Measurements from ENCODE around the gene ATXN1. TPM values are rescaled to one million over a fixed set of nuclear protein-coding genes. Genes with fewer than 3 reads are reported as not detected.

ATXN1 gene
- polyA plus RNA-seq, 1 donor from 2014 or later = 28.2 TPM

DNA sequence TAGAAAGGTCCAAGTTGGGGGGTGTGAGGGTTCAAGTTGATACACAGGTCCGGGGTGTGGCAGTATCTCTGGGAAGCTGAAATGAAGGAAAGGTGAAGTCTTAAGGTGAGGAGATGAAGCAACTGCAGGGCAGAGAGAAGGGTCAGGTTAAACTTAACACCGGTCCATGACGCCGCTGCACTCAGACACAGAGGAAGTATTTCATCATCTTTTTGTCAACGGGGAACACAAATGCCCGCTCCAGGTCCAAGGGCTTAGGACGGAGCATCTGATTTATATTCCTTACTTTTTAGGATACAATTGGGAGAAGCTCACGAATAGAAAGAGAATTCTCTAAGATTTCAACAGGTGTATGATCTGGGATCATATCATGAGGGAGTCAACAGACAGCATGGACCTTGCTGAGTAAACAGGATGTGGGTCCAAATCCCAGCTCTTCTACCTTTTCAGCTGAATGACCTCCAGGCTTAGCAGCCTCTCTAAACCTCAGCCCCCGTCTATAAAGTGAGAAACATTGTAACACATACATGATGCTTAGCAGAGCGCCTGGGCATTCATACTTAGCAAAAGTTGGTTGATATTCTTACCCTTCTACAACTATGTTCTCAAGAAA, 197.5 kb downstream of the ATXN1 start:
- H3K27me3 ChIP-seq (ENCODE audit: insufficient read depth, low read depth, low read length) = no peaks in the 10 kb centered on the region
- H3K79me2 ChIP-seq (replicated peaks; ENCODE audit: insufficient read depth, low read length) = no peaks in the 10 kb centered on the region
- no peak overlapping the region for H3K9ac ChIP-seq (ENCODE audit: low read length)
- no peak overlapping the region for H2AFZ ChIP-seq (ENCODE audit: low read depth, low read length)
- H3K9me3 ChIP-seq (ENCODE audit: low read length) = no peaks in the 10 kb centered on the region
- H3K36me3 ChIP-seq (ENCODE audit: insufficient read depth, low read length) = no peaks in the 10 kb centered on the region
- TF ChIP-seq EZH2 (IDR thresholded peaks at IDR 0.05; ENCODE audit: borderline replicate concordance, insufficient read depth, low read length, poor library complexity, severe bottlenecking) (no peak), SMC3 (conservative IDR thresholded peaks at IDR 0.05; ENCODE audit: poor library complexity) (no peak), TAF1 (IDR thresholded peaks at IDR 0.05; ENCODE audit: low read depth) (no peak), EP300 (conservative IDR thresholded peaks at IDR 0.05; ENCODE audit: poor library complexity, severe bottlenecking) (no peak)
- TF ChIP-seq, protein P1, sequence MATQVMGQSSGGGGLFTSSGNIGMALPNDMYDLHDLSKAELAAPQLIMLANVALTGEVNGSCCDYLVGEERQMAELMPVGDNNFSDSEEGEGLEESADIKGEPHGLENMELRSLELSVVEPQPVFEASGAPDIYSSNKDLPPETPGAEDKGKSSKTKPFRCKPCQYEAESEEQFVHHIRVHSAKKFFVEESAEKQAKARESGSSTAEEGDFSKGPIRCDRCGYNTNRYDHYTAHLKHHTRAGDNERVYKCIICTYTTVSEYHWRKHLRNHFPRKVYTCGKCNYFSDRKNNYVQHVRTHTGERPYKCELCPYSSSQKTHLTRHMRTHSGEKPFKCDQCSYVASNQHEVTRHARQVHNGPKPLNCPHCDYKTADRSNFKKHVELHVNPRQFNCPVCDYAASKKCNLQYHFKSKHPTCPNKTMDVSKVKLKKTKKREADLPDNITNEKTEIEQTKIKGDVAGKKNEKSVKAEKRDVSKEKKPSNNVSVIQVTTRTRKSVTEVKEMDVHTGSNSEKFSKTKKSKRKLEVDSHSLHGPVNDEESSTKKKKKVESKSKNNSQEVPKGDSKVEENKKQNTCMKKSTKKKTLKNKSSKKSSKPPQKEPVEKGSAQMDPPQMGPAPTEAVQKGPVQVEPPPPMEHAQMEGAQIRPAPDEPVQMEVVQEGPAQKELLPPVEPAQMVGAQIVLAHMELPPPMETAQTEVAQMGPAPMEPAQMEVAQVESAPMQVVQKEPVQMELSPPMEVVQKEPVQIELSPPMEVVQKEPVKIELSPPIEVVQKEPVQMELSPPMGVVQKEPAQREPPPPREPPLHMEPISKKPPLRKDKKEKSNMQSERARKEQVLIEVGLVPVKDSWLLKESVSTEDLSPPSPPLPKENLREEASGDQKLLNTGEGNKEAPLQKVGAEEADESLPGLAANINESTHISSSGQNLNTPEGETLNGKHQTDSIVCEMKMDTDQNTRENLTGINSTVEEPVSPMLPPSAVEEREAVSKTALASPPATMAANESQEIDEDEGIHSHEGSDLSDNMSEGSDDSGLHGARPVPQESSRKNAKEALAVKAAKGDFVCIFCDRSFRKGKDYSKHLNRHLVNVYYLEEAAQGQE (IDR thresholded peaks at IDR 0.05; ENCODE audit: borderline replicate concordance) = no peak
- TF ChIP-seq, protein P2, sequence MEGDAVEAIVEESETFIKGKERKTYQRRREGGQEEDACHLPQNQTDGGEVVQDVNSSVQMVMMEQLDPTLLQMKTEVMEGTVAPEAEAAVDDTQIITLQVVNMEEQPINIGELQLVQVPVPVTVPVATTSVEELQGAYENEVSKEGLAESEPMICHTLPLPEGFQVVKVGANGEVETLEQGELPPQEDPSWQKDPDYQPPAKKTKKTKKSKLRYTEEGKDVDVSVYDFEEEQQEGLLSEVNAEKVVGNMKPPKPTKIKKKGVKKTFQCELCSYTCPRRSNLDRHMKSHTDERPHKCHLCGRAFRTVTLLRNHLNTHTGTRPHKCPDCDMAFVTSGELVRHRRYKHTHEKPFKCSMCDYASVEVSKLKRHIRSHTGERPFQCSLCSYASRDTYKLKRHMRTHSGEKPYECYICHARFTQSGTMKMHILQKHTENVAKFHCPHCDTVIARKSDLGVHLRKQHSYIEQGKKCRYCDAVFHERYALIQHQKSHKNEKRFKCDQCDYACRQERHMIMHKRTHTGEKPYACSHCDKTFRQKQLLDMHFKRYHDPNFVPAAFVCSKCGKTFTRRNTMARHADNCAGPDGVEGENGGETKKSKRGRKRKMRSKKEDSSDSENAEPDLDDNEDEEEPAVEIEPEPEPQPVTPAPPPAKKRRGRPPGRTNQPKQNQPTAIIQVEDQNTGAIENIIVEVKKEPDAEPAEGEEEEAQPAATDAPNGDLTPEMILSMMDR (IDR thresholded peaks at IDR 0.05; ENCODE audit: poor library complexity, severe bottlenecking) = no peak
- no peaks in the 10 kb centered on the region for H3F3A ChIP-seq (ENCODE audit: insufficient read depth, low read length, poor library complexity, severe bottlenecking)
- H3K27ac ChIP-seq (ENCODE audit: low read length) = no peak overlapping the region
- H3K4me2 ChIP-seq (ENCODE audit: low read length) = no peak overlapping the region
- H3K4me3 ChIP-seq (ENCODE audit: low read length) = no peak overlapping the region
- no peaks in the 10 kb centered on the region for H4K20me1 ChIP-seq (ENCODE audit: insufficient read depth)
- H3K9me2 ChIP-seq (ENCODE audit: insufficient read depth, low read length) = no peaks in the 10 kb centered on the region

DNA sequence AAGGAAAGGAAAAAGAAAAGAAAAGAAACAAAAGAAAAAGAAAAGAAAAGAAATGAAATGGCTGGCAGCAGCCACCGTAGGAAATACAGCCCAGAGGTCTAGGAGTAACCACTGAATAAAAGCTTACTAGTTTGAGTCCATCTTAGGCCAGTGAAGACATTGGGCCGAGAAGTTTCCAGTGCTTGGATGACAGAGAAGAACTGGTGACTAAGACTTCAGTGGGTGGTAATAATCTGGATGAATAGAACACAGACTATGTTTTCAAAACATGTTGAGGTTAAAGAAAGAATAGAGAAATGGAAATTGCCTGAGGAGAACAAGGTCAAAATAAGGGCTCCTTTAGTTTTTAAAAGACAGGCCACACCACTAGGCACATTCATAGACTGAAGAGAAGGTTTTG, 198.8 kb downstream of the ATXN1 start:
- Histone ChIP-seq H3F3A (ENCODE audit: insufficient read depth, low read length, poor library complexity, severe bottlenecking) (no peaks in the 10 kb centered on the region), H3K9me3 (ENCODE audit: low read length) (no peaks in the 10 kb centered on the region), H2AFZ (ENCODE audit: low read depth, low read length) (no peak overlapping the region), H3K36me3 (ENCODE audit: insufficient read depth, low read length) (no peaks in the 10 kb centered on the region), H3K9ac (ENCODE audit: low read length) (no peak overlapping the region), H4K20me1 (ENCODE audit: insufficient read depth) (no peaks in the 10 kb centered on the region), H3K79me2 (replicated peaks; ENCODE audit: insufficient read depth, low read length) (no peaks in the 10 kb centered on the region), H3K4me2 (ENCODE audit: low read length) (no peak overlapping the region), H3K27me3 (ENCODE audit: insufficient read depth, low read depth, low read length) (no peaks in the 10 kb centered on the region), H3K27ac (ENCODE audit: low read length) (no peak overlapping the region), H3K9me2 (ENCODE audit: insufficient read depth, low read length) (no peaks in the 10 kb centered on the region), H3K4me3 (ENCODE audit: low read length) (no peak overlapping the region)
- no peak for TF ChIP-seq EP300 (conservative IDR thresholded peaks at IDR 0.05; ENCODE audit: poor library complexity, severe bottlenecking)

DNA sequence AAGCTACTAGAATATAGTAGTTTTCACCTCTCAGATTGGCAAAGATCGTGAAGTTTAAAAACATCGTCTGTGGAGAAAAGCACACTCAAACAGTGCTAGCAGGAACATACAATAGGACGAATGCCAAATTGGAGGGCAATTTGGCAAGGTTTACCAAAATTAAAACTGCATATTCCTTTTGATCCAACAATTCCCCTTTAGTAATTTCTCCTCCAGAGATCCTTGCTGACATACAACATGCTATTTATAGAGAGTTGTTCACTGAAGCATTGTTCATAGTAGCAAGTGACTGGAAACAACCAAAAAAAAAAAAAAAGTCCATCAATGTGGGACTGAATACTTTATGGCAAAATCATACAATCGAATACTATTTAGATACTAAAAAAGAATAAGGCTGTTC, 202.2 kb downstream of the ATXN1 start:
- no peaks in the 10 kb centered on the region for H3F3A ChIP-seq (ENCODE audit: insufficient read depth, low read length, poor library complexity, severe bottlenecking)
- H3K9ac ChIP-seq (ENCODE audit: low read length) = no peak overlapping the region
- H3K9me2 ChIP-seq (ENCODE audit: insufficient read depth, low read length) = no peaks in the 10 kb centered on the region
- no peaks in the 10 kb centered on the region for H3K27me3 ChIP-seq (ENCODE audit: insufficient read depth, low read depth, low read length)
- no peak overlapping the region for H3K27ac ChIP-seq (ENCODE audit: low read length)
- H3K36me3 ChIP-seq (ENCODE audit: insufficient read depth, low read length) = no peaks in the 10 kb centered on the region
- H2AFZ ChIP-seq (ENCODE audit: low read depth, low read length) = no peak overlapping the region
- H3K4me2 ChIP-seq (ENCODE audit: low read length) = no peak overlapping the region
- no peak overlapping the region for H3K4me3 ChIP-seq (ENCODE audit: low read length)
- H3K9me3 ChIP-seq (ENCODE audit: low read length) = no peaks in the 10 kb centered on the region
- TF ChIP-seq, protein P2 (IDR thresholded peaks at IDR 0.05; ENCODE audit: poor library complexity, severe bottlenecking) = no peak
- no peak for TF ChIP-seq SMC3 (conservative IDR thresholded peaks at IDR 0.05; ENCODE audit: poor library complexity)
- TF ChIP-seq RAD21 (conservative IDR thresholded peaks at IDR 0.05) = no peak
- TF ChIP-seq MXI1 (conservative IDR thresholded peaks at IDR 0.05; ENCODE audit: poor library complexity, severe bottlenecking) = no peak
- TF ChIP-seq EP300 (conservative IDR thresholded peaks at IDR 0.05; ENCODE audit: poor library complexity, severe bottlenecking) = no peak
- no peak for TF ChIP-seq POLR2AphosphoS5 (IDR thresholded peaks at IDR 0.05)
- no peak for TF ChIP-seq EZH2 (IDR thresholded peaks at IDR 0.05; ENCODE audit: borderline replicate concordance, insufficient read depth, low read length, poor library complexity, severe bottlenecking)
- no peaks in the 10 kb centered on the region for H4K20me1 ChIP-seq (ENCODE audit: insufficient read depth)
- H3K79me2 ChIP-seq (replicated peaks; ENCODE audit: insufficient read depth, low read length) = no peaks in the 10 kb centered on the region

Data from neural cell (in vitro differentiated cells).